GM12878 (cell line): ENCODE measurements around the gene MEIS1. TPM values are rescaled to one million over a fixed set of nuclear protein-coding genes. Genes with fewer than 3 reads are reported as not detected.

Source experiments
- ATAC-seq: fragments of 200-7000 bp; cut with Tn5 transposase; 3 replicates; pipeline ENCODE4 v1.9.1; 2020; ENCODE audit warnings: mild to moderate bottlenecking, moderate library complexity
- BruUV-seq: library from RNA; stranded (reverse); fragments of 400-500 nt; replicated peaks from 2 replicates; lab custom pipeline; 2021; lab: Mats Ljungman, UMichigan
- CTCF ChIA-PET: fragments of 300-600 bp; sonication (Branson Sonifier 250); formaldehyde crosslinking; extraction: SDS; loops from one replicate; lab custom pipeline; 2021; ENCODE audit warnings: inconsistent platforms; lab: Yijun Ruan, JAX
- POLR2A ChIA-PET: fragments of 350-600 bp; formaldehyde crosslinking; extraction: SDS; loops from one replicate; lab custom pipeline; 2021; ENCODE audit warnings: inconsistent platforms; lab: Charles Lee
- RAD21 ChIA-PET: fragments of 300-600 bp; sonication (Branson Sonifier 250); formaldehyde crosslinking; loops from one replicate; lab custom pipeline; 2023; ENCODE audit warnings: antibody characterized with exemption; ENCODE audit not compliant: unreplicated experiment; lab: Charles Lee
- SMC1A ChIA-PET: fragments of 300-600 bp; sonication (Branson Sonifier 250); formaldehyde crosslinking; loops from one replicate; lab custom pipeline; 2023; ENCODE audit not compliant: unreplicated experiment, uncharacterized antibody; lab: Charles Lee
- DNase-seq: peaks from one replicate; pipeline ENCODE4 v3.0.0-alpha.2; 2011; ENCODE audit warnings: low read depth, low spot score
- FAIRE-seq: peaks from 3 replicates; lab custom pipeline; 2011; peaks lifted over from hg19 to GRCh38; lab: Jason Lieb, UNC
- H2AFZ ChIP-seq: 2 replicates; pipeline ENCODE4 v1.6.0; 2011; ENCODE audit warnings: low read depth, low read length, control low read depth; ENCODE audit not compliant: control insufficient read depth
- H3K27ac ChIP-seq: 2 replicates; pipeline ENCODE4 v1.5.1; 2011; ENCODE audit warnings: control low read depth; ENCODE audit not compliant: control insufficient read depth, insufficient read depth
- H3K27me3 ChIP-seq, 2 experiments: replicated peaks in 1 of 2; 2 replicates each; pipeline versions ENCODE4 v1.6.0 to v1.6.1; 2011; ENCODE audit warnings: low read length in 1 of 2; ENCODE audit not compliant: control insufficient read depth in 2 of 2, insufficient read depth in 2 of 2
- H3K36me3 ChIP-seq, 2 experiments: 2 replicates each; pipeline ENCODE4 v1.5.1; 2011; ENCODE audit warnings: low read length in 1 of 2; ENCODE audit not compliant: control insufficient read depth in 2 of 2, insufficient read depth in 2 of 2
- H3K4me1 ChIP-seq: 2 replicates; pipeline ENCODE4 v1.6.1; 2011; ENCODE audit warnings: mild to moderate bottlenecking, low read length, moderate library complexity, mixed read lengths; ENCODE audit not compliant: control insufficient read depth, insufficient read depth
- H3K4me2 ChIP-seq: 2 replicates; pipeline ENCODE4 v1.6.0; 2011; ENCODE audit warnings: control low read depth; ENCODE audit not compliant: control insufficient read depth, insufficient read depth
- H3K4me3 ChIP-seq: fragments of 200-600 bp; sonication (generic); 2 replicates; pipeline ENCODE4 v1.5.1; 2016
- H3K79me2 ChIP-seq: 2 replicates; pipeline ENCODE4 v1.6.0; 2011; ENCODE audit warnings: low read length; ENCODE audit not compliant: control insufficient read depth, insufficient read depth
- H3K9ac ChIP-seq: 2 replicates; pipeline ENCODE4 v1.8.0; 2011; ENCODE audit warnings: low read length, control low read depth, mixed read lengths; ENCODE audit not compliant: control insufficient read depth, insufficient read depth
- H3K9me3 ChIP-seq: replicated peaks from 3 replicates; pipeline ENCODE4 v1.5.1; 2011; ENCODE audit warnings: mild to moderate bottlenecking, low read length; ENCODE audit not compliant: control insufficient read depth, insufficient read depth
- H4K20me1 ChIP-seq: 2 replicates; pipeline ENCODE4 v1.6.0; 2011; ENCODE audit not compliant: control insufficient read depth, insufficient read depth
- CEBPB ChIP-seq, 2 experiments: fragments of 150-350 bp in 1 of 2; IDR thresholded peaks; 2 replicates each; pipeline ENCODE4 v1.6.1; 2012 to 2014; ENCODE audit warnings: low read depth in 2 of 2, low read length in 2 of 2, borderline replicate concordance in 1 of 2, inconsistent platforms in 1 of 2
- E4F1 ChIP-seq: fragments of 450-650 bp; IDR thresholded peaks from 2 replicates; pipeline ENCODE4 v1.6.1; 2018; ENCODE audit warnings: borderline replicate concordance, mild to moderate bottlenecking; ENCODE audit not compliant: partially characterized antibody
- IKZF1 ChIP-seq: fragments of 450-650 bp; conservative IDR thresholded peaks from 2 replicates; pipeline ENCODE4 v1.6.1; 2017; ENCODE audit warnings: antibody characterized with exemption, mild to moderate bottlenecking
- IRF3 ChIP-seq: fragments of 450-650 bp; IDR thresholded peaks from 2 replicates; pipeline ENCODE4 v1.6.1; 2014; ENCODE audit warnings: mild to moderate bottlenecking
- MXI1 ChIP-seq: fragments of 150-350 bp; IDR thresholded peaks from 2 replicates; pipeline ENCODE4 v1.6.1; 2011; ENCODE audit warnings: low read depth, mild to moderate bottlenecking, inconsistent platforms, low read length, improper control_type of control experiment
- MYC ChIP-seq: IDR thresholded peaks from 2 replicates; pipeline ENCODE4 v1.6.1; 2011; ENCODE audit warnings: mild to moderate bottlenecking, low read length, moderate library complexity, inconsistent platforms; ENCODE audit not compliant: insufficient read depth, insufficient replicate concordance, insufficient read length, severe bottlenecking
- NR2F1 ChIP-seq: fragments of 450-650 bp; conservative IDR thresholded peaks from 2 replicates; pipeline ENCODE4 v1.6.1; 2017; ENCODE audit warnings: mild to moderate bottlenecking
- PML ChIP-seq: IDR thresholded peaks from 2 replicates; pipeline ENCODE4 v1.6.1; 2012; ENCODE audit warnings: low read length, inconsistent platforms
- RAD51 ChIP-seq: fragments of 450-650 bp; IDR thresholded peaks from 2 replicates; pipeline ENCODE4 v1.6.1; 2016; ENCODE audit warnings: moderate library complexity, mild to moderate bottlenecking, inconsistent platforms
- RB1 ChIP-seq: fragments of 450-650 bp; formaldehyde crosslinking; IDR thresholded peaks from 2 replicates; pipeline ENCODE4 v1.6.1; 2017; ENCODE audit warnings: mild to moderate bottlenecking, borderline replicate concordance
- RELB ChIP-seq: fragments of 450-650 bp; IDR thresholded peaks from 2 replicates; pipeline ENCODE4 v1.6.1; 2017; ENCODE audit warnings: low read depth, mild to moderate bottlenecking, moderate library complexity
- SMARCA5 ChIP-seq: fragments of 450-650 bp; IDR thresholded peaks from 2 replicates; pipeline ENCODE4 v1.6.1; 2017; ENCODE audit warnings: mild to moderate bottlenecking
- TARDBP ChIP-seq: IDR thresholded peaks from 2 replicates; pipeline ENCODE4 v1.6.1; 2016; ENCODE audit warnings: borderline replicate concordance
- TCF12 ChIP-seq: IDR thresholded peaks from 2 replicates; pipeline ENCODE4 v1.6.1; 2011; ENCODE audit warnings: low read depth, mild to moderate bottlenecking, low read length
- TCF3 ChIP-seq: IDR thresholded peaks from 2 replicates; pipeline ENCODE4 v1.6.1; 2012; ENCODE audit warnings: low read depth, mild to moderate bottlenecking, low read length, borderline replicate concordance; ENCODE audit not compliant: insufficient read depth
- ZBTB33 ChIP-seq: fragments of 450-650 bp; IDR thresholded peaks from 2 replicates; pipeline ENCODE4 v1.6.1; 2017; ENCODE audit warnings: mild to moderate bottlenecking
- ZNF207 ChIP-seq: fragments of 450-650 bp; IDR thresholded peaks from 2 replicates; pipeline ENCODE4 v1.6.1; 2014; ENCODE audit warnings: antibody characterized with exemption, mild to moderate bottlenecking, borderline replicate concordance
- WGBS: methylation state at CpG from one replicate; pipeline ENCODE4 v1.1.6; 2016; ENCODE audit warnings: low lambda C conversion rate; ENCODE audit not compliant: insufficient replicate concordance, insufficient coverage; ENCODE audit errors: missing lambda C conversion rate; 5-methylcytosine and 5-hydroxymethylcytosine counted together
- in situ Hi-C: fragments of 300-500 bp; cut with MboI; formaldehyde crosslinking; loops from 9 replicates; pipeline ENCODE4 v1.14.3; 2018; ENCODE audit warnings: mixed read lengths
- intact Hi-C: fragments of 100-400 bp; cut with micrococcal nuclease; formaldehyde crosslinking; loops from one replicate; pipeline ENCODE4 v1.14.2; 2022; ENCODE audit not compliant: unreplicated experiment
- polyA plus RNA-seq, 11 experiments: library from polyadenylated mRNA; depleted of rRNA in 4 of 11; unstranded in 6 of 11; stranded (reverse) in 5 of 11; fragments of >200 nt; fragmentation: Nextera tagmentation in 4 of 11; fragmentation: Illumina TruSeq in 1 of 11; extraction: Ambion mirVana in 4 of 11; extraction: Trizol in 1 of 11; gene quantifications; 1 replicate in 1 of 11; 2 replicates in 10 of 11; pipeline versions ENCODE4 v1.2.1 to v1.2.3, GENCODE V29; 2011 to 2016; ENCODE audit warnings: inconsistent platforms in 2 of 11, missing spikeins in 2 of 11, low read depth in 1 of 11
- total RNA-seq, 4 experiments: library from RNA; depleted of rRNA in 3 of 4; stranded (reverse); fragments of >200 nt in 3 of 4; fragmentation: Illumina TruSeq in 1 of 4; extraction: Trizol in 1 of 4; gene quantifications; 2 replicates each; pipeline versions ENCODE4 v1.2.1 to v1.2.3, GENCODE V29; 2013 to 2021

Gene MEIS1
- total and polyA plus RNA-seq, 10 of the 15 experiments (the other 5 are each of a cell fraction or from before 2014, with no cell fraction given), result 0.04 to 0.31 (median 0.14) TPM; not detected in 6

GRCh38 chr2:66436581-66437001 lies 1.7 kb downstream of the MEIS1 start:
- in situ Hi-C loops (loop anchor here (25.0 kb wide), 2 partner anchors 1401 to 2001 kb away; no protein-coding TSS in a partner anchor), intact Hi-C loops (no loop called here)
- Histone ChIP-seq H4K20me1 (no peaks in the 10 kb centered on the region), H3K36me3 (no peaks in the 10 kb centered on the region), H3K27me3 (peaks cover 9 to 41% of the 10 kb centered on the region in 2 experiments), H3K9me3 (no peaks in the 10 kb centered on the region; the same call in 2 of the 3 replicates), H3K79me2 (no peaks in the 10 kb centered on the region), H3K4me1 (no peaks in the 10 kb centered on the region), H3K4me2 (no peak overlapping the region), H2AFZ (no peak overlapping the region), H3K4me3 (no peak overlapping the region), H3K9ac (no peak overlapping the region), H3K27ac (no peak overlapping the region)
- FAIRE-seq, result no peak
- ChIA-PET POLR2A (interaction anchor here (0.7 kb wide), 1 partner anchor 341 kb away, joined by 5 read pairs; no protein-coding TSS in a partner anchor), CTCF (interaction anchor here (0.8 to 1.2 kb wide), 2 partner anchors 13 to 1595 kb away, joined by 3 read pairs; no protein-coding TSS in a partner anchor), RAD21 (no interaction called here), SMC1A (interaction anchor here (0.6 to 1.0 kb wide), 2 partner anchors 15 to 435 kb away, joined by 3 read pairs; no protein-coding TSS in a partner anchor)
- no peak for DNase-seq
- no peak for TF ChIP-seq IKZF1
- TF ChIP-seq TARDBP, result no peak
- no peak for TF ChIP-seq ZBTB33
- no peak for TF ChIP-seq MYC
- no peak for TF ChIP-seq PML
- TF ChIP-seq NR2F1, result no peak
- no peak for TF ChIP-seq RAD51
- no peak for TF ChIP-seq SMARCA5
- TF ChIP-seq TCF3, result no peak
- no peak for TF ChIP-seq E4F1
- no peak for TF ChIP-seq CEBPB (IDR thresholded peaks at IDR 0.05; ENCODE audit: borderline replicate concordance in 1 of 2, low read depth in 2 of 2, low read length in 2 of 2)
- no peak for TF ChIP-seq TCF12
- no peak for TF ChIP-seq ZNF207
- TF ChIP-seq RELB, result no peak
- TF ChIP-seq RB1, result no peak
- no peak for TF ChIP-seq IRF3
- no peak for TF ChIP-seq MXI1
- no peak for ATAC-seq
- 0% methylated on average over 2 of the region's 2 CpGs for WGBS
- BruUV-seq, result no TSS peak
